ENCODE results near the gene CLMN. TPM values are rescaled to one million over a fixed set of nuclear protein-coding genes. Genes with fewer than 3 reads are reported as not detected.

CLMN gene
- polyA plus RNA-seq, 3 donors, result 22.0 to 33.7 (median 23.2) TPM

- no peaks in the 10 kb centered on the region for H4K20me1 ChIP-seq (ENCODE audit: insufficient read depth, low read length)
- 94% methylated on average over 4 of the region's 11 CpGs for WGBS (ENCODE audit: insufficient coverage)
- intact Hi-C loops (cut with micrococcal nuclease), result no loop called here
- no peak for TF ChIP-seq CTCF (IDR thresholded peaks at IDR 0.05)
- no peak overlapping the region for H3K4me3 ChIP-seq (replicated peaks in 1 of 3; ENCODE audit: low read depth in 2 of 3, low read length in 3 of 3)
- H3K4me1 ChIP-seq (ENCODE audit: control insufficient read depth in 1 of 2, insufficient read depth in 2 of 2, low read length in 2 of 2), result no peaks in the 10 kb centered on the region
- Mint-ChIP-seq H3K9me3 (peaks cover 0 to 5% (median 0%) of the 10 kb centered on the region in 7 donors), H3K27me3 (ENCODE audit: low read depth in 3 of 3) (peaks cover 36 to 56% (median 39%) of the 10 kb centered on the region in 3 donors), H3K36me3 (no peaks in the 10 kb centered on the region), H3K27ac (no peak overlapping the region), H3K4me1 (peaks cover 5% of the 10 kb centered on the region), H3K4me3 (no peak overlapping the region)
- peaks cover 23 to 32% of the 10 kb centered on the region in 2 donors for H3K27me3 ChIP-seq (ENCODE audit: control insufficient read depth in 2 of 2, insufficient read depth in 2 of 2, low read length in 2 of 2)
- H3K36me3 ChIP-seq (replicated peaks in 1 of 2; ENCODE audit: control insufficient read depth in 1 of 2, insufficient read depth in 2 of 2, low read length in 2 of 2), result no peaks in the 10 kb centered on the region
- H3K4me2 ChIP-seq (replicated peaks; ENCODE audit: extremely low read depth, low read length, poor library complexity, severe bottlenecking), result no peak overlapping the region
- no peak overlapping the region for H2AFZ ChIP-seq (ENCODE audit: insufficient read depth, low read depth, low read length, poor library complexity, severe bottlenecking)
- no peak overlapping the region for H3K9ac ChIP-seq (ENCODE audit: insufficient read depth, low read length, poor library complexity, severe bottlenecking)
- H3K79me2 ChIP-seq (ENCODE audit: insufficient read depth, low read length), result no peaks in the 10 kb centered on the region
- DNase-seq, result no peak
- no peaks in the 10 kb centered on the region for H3K9me3 ChIP-seq (replicated peaks in 1 of 2; ENCODE audit: control insufficient read depth in 1 of 2, insufficient read depth in 1 of 2, low read length in 2 of 2)
- H3K27ac ChIP-seq (ENCODE audit: low read depth in 1 of 2, low read length in 2 of 2), result no peak overlapping the region
Measured at GRCh38 chr14:95363468-95363954, 43.8 kb upstream of the CLMN start.

- Mint-ChIP-seq H3K4me3 (peak overlapping the region in 1 of 2 donors; percentile 77), H3K4me1 (peaks cover 5% of the 10 kb centered on the region)
- intact Hi-C loops (cut with micrococcal nuclease), result no loop called here
Measured at GRCh38 chr14:95362138-95362494, 42.4 kb upstream of the CLMN start.

More at GRCh38 chr14:95362138-95362494, 42.4 kb upstream of the CLMN start:
- H3K27me3 Mint-ChIP-seq (ENCODE audit: low read depth in 3 of 3), result peaks cover 36 to 56% (median 40%) of the 10 kb centered on the region in 3 donors
- no peak overlapping the region for H3K4me3 ChIP-seq (replicated peaks in 1 of 3; ENCODE audit: low read depth in 2 of 3, low read length in 3 of 3)
- H4K20me1 ChIP-seq (ENCODE audit: insufficient read depth, low read length), result no peaks in the 10 kb centered on the region
- H2AFZ ChIP-seq (ENCODE audit: insufficient read depth, low read depth, low read length, poor library complexity, severe bottlenecking), result no peak overlapping the region
- no peaks in the 10 kb centered on the region for H3K36me3 Mint-ChIP-seq
- no peak overlapping the region for H3K4me2 ChIP-seq (replicated peaks; ENCODE audit: extremely low read depth, low read length, poor library complexity, severe bottlenecking)
- WGBS (ENCODE audit: insufficient coverage), result 79% methylated on average over 7 of the region's 9 CpGs
- H3K9me3 ChIP-seq (replicated peaks in 1 of 2; ENCODE audit: control insufficient read depth in 1 of 2, insufficient read depth in 1 of 2, low read length in 2 of 2), result no peaks in the 10 kb centered on the region
- no peak for DNase-seq
- H3K9me3 Mint-ChIP-seq, result peaks cover 0 to 5% (median 0%) of the 10 kb centered on the region in 7 donors
- H3K27ac Mint-ChIP-seq, result no peak overlapping the region
- H3K27ac ChIP-seq (ENCODE audit: low read depth in 1 of 2, low read length in 2 of 2), result no peak overlapping the region
- H3K9ac ChIP-seq (ENCODE audit: insufficient read depth, low read length, poor library complexity, severe bottlenecking), result no peak overlapping the region
- no peak for TF ChIP-seq CTCF (IDR thresholded peaks at IDR 0.05)
- H3K27me3 ChIP-seq (ENCODE audit: control insufficient read depth in 2 of 2, insufficient read depth in 2 of 2, low read length in 2 of 2), result peaks cover 23 to 32% of the 10 kb centered on the region in 2 donors
- H3K4me1 ChIP-seq (ENCODE audit: control insufficient read depth in 1 of 2, insufficient read depth in 2 of 2, low read length in 2 of 2), result no peaks in the 10 kb centered on the region
- no peaks in the 10 kb centered on the region for H3K79me2 ChIP-seq (ENCODE audit: insufficient read depth, low read length)
- H3K36me3 ChIP-seq (replicated peaks in 1 of 2; ENCODE audit: control insufficient read depth in 1 of 2, insufficient read depth in 2 of 2, low read length in 2 of 2), result no peaks in the 10 kb centered on the region
